SH-SY5Y (cell line): Measurements from ENCODE around the gene ARFGEF3.

ENCODE experiments used
- GATA2 ChIP-seq: IDR thresholded peaks from 2 replicates; pipeline ENCODE4 v1.6.1; 2011; ENCODE audit warnings: mild to moderate bottlenecking, low read depth, low read length
- GATA3 ChIP-seq: IDR thresholded peaks from 2 replicates; pipeline ENCODE4 v1.6.1; 2011; ENCODE audit warnings: low read depth, mild to moderate bottlenecking, low read length, moderate library complexity

DNA sequence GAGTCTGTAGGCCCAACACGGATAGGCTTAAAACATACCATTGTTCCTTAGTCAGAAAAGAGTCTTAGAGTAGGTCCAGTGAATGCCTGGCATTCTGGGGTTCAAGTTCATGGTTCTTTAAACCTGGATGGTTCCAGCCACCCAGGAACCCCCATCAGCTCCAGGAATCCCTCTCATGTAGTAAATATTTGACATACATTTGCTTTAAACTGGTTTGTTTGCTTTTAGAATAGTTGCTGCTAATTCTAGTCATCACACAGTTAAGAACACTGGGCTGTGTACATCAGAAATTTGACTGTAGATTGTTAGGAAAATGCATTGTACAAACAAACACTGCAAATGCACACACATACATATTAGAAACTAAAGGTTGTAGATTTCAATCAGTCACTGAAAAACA is 87.1 kb downstream of the ARFGEF3 start:
- TF ChIP-seq GATA2: no peak
- TF ChIP-seq GATA3: no peak
